GM10248 (cell line): ENCODE measurements around the gene KRTAP10-6.

Experiments
- CTCF ChIA-PET: fragments of 300-600 bp; sonication (Branson Sonifier 250); formaldehyde crosslinking; extraction: SDS; loops from one replicate; lab custom pipeline; 2021; ENCODE audit warnings: antibody characterized with exemption; lab: Yijun Ruan, JAX
- POLR2A ChIA-PET: fragments of 350-650 bp; sonication (Branson Sonifier 250); formaldehyde crosslinking; extraction: SDS; loops from one replicate; lab custom pipeline; 2020; ENCODE audit warnings: antibody characterized with exemption; lab: Yijun Ruan, JAX
- DNase-seq: peaks from one replicate; pipeline ENCODE4 v3.0.0; 2012; ENCODE audit errors: extremely low spot score
- TF ChIP-seq, protein P1 (sequence below): IDR thresholded peaks from 2 replicates; pipeline ENCODE4 v1.5.1; 2012; ENCODE audit warnings: mild to moderate bottlenecking, low read depth; ENCODE audit errors: extremely low read depth, missing control alignments, control extremely low read depth

KRTAP10-6 gene

DNA sequence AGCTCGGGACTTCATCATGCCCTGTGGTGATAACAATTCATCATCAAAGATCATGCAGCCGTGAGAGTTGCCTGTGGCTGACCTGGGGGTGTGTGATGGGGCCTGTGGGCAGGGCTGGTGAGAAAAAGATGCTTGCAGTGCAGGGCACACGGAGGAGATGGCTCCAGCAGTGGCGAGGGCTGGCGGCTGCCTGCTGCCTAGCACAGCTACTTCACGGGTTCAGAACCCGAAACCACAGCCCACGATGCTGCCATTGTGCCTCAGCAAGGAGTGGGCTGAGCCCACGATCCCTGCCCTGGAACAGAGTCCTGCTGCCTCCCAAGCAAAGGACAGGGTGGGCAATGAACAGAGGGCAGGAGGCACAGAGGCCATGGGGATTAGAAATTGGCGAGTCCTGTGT is 34.0 kb upstream of the KRTAP10-6 start:
- CTCF ChIA-PET: no interaction called here
- POLR2A ChIA-PET: no interaction called here
- TF ChIP-seq, protein P1, sequence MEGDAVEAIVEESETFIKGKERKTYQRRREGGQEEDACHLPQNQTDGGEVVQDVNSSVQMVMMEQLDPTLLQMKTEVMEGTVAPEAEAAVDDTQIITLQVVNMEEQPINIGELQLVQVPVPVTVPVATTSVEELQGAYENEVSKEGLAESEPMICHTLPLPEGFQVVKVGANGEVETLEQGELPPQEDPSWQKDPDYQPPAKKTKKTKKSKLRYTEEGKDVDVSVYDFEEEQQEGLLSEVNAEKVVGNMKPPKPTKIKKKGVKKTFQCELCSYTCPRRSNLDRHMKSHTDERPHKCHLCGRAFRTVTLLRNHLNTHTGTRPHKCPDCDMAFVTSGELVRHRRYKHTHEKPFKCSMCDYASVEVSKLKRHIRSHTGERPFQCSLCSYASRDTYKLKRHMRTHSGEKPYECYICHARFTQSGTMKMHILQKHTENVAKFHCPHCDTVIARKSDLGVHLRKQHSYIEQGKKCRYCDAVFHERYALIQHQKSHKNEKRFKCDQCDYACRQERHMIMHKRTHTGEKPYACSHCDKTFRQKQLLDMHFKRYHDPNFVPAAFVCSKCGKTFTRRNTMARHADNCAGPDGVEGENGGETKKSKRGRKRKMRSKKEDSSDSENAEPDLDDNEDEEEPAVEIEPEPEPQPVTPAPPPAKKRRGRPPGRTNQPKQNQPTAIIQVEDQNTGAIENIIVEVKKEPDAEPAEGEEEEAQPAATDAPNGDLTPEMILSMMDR: no peak
- no peak for DNase-seq

DNA sequence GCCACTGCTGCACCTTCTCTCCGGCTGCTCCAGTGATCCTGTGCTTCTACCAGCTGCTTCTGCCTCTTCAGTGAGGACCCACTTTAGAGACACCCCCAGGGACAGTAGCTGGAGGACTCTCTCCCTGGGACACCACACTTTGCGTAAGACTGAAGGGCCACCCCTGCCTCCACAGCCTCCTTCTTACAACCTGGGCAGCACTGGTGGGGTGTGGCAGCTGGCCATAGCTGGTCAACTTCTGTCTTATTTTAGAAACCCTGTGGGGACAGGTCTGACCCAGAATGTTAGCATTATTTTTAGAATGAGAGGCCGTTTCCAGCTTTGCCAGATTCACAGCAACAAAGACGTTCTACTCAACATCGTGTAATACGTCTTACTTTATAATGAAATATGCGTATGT is 33.5 kb upstream of the KRTAP10-6 start:
- ChIA-PET CTCF (no interaction called here), POLR2A (no interaction called here)
- TF ChIP-seq, protein P1: no peak
- no peak for DNase-seq

DNA sequence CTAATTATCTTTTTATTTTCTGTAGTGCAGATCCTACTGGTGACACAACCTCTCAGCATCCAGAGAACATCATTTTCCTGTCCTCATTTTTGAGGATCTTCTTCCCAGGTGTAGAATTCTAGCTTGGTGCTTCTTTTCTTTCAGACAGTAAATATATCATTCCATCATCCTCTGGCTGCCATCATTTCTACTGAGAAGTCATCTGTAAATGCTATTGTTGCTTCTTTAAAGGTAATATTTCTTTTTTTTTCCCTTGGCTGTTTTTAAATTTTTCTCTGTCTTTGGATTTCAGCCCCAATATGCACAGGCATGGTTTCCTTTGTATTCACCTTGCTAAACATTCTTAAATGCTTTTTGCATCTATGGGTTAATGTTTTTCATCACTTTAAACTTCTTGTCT is 31.3 kb upstream of the KRTAP10-6 start:
- no peak for DNase-seq
- TF ChIP-seq, protein P1: no peak
- ChIA-PET CTCF (no interaction called here), POLR2A (no interaction called here)

DNA sequence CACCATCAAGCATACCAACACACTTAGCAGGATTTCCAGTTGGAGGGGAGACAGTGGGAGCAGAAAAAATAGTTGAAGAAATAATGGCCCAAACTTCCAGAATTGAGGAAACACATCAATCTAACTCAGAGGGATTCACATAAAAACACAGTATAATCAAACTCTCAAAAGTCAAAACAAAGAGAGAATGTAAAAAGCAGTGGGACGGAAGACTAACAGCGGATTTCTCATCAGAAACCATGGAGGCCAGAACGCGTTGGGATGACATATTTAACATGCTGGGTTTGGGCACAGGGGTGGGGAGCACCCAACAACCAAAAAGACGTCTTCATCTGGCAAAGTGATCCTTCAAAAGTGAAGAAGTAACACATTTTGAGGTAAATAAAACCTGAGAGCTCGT is 27.6 kb upstream of the KRTAP10-6 start:
- no peak for DNase-seq
- POLR2A ChIA-PET: no interaction called here
- CTCF ChIA-PET: no interaction called here
- TF ChIP-seq, protein P1: no peak

DNA sequence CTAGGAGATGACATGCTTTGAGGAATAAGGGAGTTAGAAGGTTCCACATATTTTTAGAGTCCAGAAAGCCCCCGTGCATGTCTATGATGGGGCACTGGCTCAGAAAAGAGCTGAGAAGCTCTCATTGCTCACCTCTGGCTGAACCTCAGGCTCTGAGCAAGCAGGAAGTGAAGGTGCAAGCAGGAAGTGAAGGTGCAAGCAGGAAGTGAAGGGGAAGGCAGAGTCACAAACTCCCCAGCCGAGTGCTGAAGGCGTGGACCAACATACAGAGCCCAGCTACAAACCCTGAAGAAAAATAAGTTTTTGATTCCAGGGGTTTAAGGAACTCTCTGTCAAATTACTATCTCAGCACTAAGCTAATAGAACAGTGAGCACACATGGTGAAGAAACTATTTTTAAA is 26.6 kb upstream of the KRTAP10-6 start:
- DNase-seq: no peak
- TF ChIP-seq, protein P1: no peak
- ChIA-PET POLR2A (no interaction called here), CTCF (no interaction called here)

DNA sequence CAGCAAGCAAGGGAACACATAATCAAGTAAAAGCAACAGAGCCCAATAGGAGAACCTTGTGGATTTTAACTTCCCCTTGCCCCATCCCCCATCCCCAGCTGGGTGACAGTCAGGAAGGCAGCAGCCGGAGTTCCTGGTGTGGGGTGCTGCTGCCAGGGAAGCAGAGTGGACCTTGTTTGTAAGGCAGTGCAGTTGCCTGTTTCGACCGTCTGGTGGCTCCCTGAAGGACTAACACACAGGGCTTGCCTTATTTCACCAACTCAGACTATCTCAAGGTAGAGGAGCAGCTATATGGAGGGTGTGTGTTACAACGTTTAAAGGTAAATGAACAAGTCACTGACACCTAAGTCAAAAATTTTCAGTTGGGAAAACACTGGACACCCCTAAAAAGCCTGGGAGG is 26.2 kb upstream of the KRTAP10-6 start:
- POLR2A ChIA-PET: no interaction called here
- TF ChIP-seq, protein P1: no peak
- DNase-seq: no peak
- CTCF ChIA-PET: no interaction called here

DNA sequence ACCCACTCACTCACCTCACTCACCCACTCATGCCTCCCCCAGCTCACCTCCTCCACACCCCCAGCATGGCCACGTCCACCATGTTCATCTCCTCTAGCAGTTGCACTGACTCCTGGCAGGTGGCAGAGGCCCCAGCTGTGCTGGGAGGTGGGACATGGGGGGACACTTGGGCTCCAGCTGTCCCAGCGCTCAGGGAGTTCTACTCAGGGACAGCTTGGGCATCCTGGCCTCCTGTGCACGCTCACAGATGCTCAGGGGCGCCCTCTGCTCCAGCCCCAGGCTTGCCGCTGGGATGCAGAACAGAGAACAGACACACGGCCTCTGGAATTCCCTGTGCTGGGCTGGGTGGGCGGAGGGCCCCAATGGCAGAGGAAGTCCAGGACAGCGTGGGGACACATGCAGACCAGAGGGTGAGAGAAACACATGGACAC is 24.8 kb upstream of the KRTAP10-6 start:
- DNase-seq: no peak
- POLR2A ChIA-PET: no interaction called here
- TF ChIP-seq, protein P1: no peak
- CTCF ChIA-PET: no interaction called here
